GM12875 (cell line): ENCODE results near the gene SYT6.

Experiments used
- H3K4me3 ChIP-seq: one replicate; pipeline ENCODE4 v1.5.1; 2011; ENCODE audit warnings: low read depth, low read length, control low read depth
- TF ChIP-seq, protein P1 (sequence below): IDR thresholded peaks from 2 replicates; pipeline ENCODE4 v1.5.1; 2011; ENCODE audit warnings: low read depth, mild to moderate bottlenecking, control low read depth, inconsistent platforms, low read length, moderate library complexity, borderline replicate concordance; ENCODE audit not compliant: insufficient read depth

SYT6 gene

DNA sequence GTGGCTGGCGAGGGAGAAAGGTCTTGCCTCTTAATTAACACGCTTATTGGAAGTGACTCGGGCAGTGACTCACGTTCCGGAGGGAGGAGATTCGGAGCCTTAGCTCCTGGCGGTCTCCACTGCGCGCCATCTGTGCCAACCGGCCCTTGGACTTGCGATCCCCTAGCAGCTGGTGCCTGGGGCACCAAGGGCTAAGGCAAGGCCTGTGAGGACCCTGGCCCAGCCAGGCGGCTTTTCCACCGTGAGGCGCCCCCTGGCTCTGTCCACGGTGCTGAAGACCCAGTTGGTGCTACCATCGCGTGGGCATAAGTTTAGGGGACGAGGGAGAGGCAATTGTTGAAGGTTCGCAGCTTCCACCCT, 1.3 kb upstream of the SYT6 start:
- H3K4me3 ChIP-seq = no peak overlapping the region
- TF ChIP-seq, protein P1, sequence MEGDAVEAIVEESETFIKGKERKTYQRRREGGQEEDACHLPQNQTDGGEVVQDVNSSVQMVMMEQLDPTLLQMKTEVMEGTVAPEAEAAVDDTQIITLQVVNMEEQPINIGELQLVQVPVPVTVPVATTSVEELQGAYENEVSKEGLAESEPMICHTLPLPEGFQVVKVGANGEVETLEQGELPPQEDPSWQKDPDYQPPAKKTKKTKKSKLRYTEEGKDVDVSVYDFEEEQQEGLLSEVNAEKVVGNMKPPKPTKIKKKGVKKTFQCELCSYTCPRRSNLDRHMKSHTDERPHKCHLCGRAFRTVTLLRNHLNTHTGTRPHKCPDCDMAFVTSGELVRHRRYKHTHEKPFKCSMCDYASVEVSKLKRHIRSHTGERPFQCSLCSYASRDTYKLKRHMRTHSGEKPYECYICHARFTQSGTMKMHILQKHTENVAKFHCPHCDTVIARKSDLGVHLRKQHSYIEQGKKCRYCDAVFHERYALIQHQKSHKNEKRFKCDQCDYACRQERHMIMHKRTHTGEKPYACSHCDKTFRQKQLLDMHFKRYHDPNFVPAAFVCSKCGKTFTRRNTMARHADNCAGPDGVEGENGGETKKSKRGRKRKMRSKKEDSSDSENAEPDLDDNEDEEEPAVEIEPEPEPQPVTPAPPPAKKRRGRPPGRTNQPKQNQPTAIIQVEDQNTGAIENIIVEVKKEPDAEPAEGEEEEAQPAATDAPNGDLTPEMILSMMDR = no peak

DNA sequence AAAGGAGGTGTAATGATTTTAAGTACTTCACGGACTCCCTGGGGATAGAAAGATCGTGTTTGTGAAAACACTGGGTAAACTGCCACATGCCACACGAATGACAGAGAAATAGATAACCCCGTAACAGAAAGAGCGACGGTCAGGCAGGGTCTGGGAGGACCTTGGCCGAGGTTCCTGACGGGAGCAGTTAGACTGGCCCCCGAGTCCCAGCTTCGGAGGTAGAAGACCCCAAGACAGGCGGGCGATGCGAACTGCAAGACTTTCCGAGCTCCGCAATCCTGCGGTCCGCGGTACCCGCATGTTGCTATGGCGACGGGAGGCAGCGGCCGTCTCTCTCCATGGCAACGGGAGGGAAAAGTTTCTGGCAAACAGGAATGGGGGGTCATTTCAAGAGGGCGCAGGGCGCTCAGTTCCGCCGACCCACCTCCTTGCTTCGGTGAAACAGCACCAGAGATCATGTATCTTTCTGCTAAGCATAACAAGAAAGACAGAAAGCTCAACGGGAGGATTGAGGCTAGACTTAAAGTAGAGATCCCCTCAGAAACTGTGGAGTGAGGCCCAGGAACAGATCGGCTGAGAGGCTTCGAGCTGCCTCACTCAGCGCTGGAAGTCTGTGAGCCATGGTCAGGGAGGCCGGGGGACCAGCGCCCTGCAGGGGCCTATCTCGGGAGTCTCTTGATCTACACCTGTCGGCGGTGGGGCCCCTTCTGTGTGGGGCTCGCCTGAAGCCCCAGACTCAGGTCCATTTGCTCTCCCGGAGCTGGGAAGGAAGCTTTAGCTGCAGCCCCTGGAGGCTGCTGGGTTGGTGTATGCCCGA, 685 bp upstream of the SYT6 start:
- H3K4me3 ChIP-seq = no peak overlapping the region
- TF ChIP-seq, protein P1 = no peak

GRCh38 chr1:114152508-114153260, 985 bp downstream of the SYT6 start:
- TF ChIP-seq, protein P1 = no peak
- H3K4me3 ChIP-seq = no peak overlapping the region

GRCh38 chr1:114152089-114152507, 1.6 kb downstream of the SYT6 start:
- no peak overlapping the region for H3K4me3 ChIP-seq
- TF ChIP-seq, protein P1 = no peak

DNA sequence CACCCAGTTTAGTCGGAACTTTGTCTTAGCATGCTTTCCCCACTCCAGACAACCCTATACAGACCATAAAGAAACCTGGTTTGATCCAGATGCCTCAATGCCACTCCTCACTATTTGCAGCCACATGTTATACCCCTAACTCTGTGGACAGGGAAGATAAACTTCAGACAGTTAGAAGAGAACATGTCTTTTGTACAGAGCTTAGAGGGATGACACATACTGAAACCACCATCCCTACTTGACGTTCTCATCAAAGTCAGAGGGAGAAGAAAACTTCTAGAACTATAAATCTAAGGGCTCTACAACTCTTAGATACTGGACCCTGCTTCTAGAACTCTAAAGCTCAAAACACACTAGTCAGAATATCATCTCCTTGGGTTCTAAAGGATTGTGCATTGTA, 3.7 kb downstream of the SYT6 start:
- TF ChIP-seq, protein P1 = no peak

GRCh38 chr1:114149211-114149610, 4.5 kb downstream of the SYT6 start:
- no peak overlapping the region for H3K4me3 ChIP-seq

More for the DNA sequence above, 3.7 kb downstream of the SYT6 start:
- H3K4me3 ChIP-seq = no peak overlapping the region

More at GRCh38 chr1:114149211-114149610, 4.5 kb downstream of the SYT6 start:
- TF ChIP-seq, protein P1 = no peak
